ENCODE results near the gene SIT1. TPM values are rescaled to one million over a fixed set of nuclear protein-coding genes. Genes with fewer than 3 reads are reported as not detected.

The SIT1 gene, protein sequence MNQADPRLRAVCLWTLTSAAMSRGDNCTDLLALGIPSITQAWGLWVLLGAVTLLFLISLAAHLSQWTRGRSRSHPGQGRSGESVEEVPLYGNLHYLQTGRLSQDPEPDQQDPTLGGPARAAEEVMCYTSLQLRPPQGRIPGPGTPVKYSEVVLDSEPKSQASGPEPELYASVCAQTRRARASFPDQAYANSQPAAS
- not detected in 5 replicates for total RNA-seq (2022; extraction: Qiagen RNA extraction; ENCODE audit: low read depth)

DNA sequence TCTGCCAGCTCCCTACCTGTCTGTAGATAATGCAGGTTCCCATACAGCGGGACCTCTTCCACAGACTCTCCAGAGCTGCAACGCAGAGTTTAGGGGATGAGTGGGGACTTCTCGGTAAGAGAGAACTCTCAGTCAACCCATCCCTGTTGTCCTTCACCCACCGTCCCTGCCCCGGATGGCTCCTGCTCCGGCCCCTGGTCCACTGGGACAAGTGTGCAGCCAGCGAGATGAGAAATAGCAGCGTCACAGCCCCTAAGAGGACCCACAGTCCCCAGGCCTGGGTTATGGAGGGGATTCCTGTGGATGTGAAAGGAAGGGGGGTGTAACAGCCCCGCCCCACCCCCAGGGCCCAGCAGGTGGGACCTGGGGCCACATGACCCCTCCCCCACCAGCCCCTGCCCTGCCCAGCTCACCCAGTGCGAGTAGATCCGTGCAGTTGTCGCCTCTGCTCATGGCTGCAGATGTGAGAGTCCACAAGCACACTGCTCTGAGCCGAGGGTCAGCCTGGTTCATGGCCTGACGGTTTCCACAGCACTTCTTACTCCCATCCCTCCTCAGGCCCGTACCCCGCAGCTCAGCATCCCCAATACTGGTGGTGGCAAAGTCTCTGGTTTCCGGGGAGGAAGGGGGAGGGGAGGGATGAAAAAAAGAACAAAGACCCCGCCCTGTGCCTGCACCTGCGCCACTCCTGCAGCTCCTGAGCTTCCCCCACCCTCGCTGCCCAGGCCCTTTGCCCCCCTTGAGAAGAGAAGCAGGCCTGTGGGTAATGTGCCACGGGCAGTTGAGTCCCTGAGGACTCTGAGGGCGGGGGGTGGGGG is at the start of gene SIT1:
SIT1 (minus strand) TSS at position 591 of the 818 bp plus-strand sequence; CDS start at position 513, 78 bp downstream.

DNA sequence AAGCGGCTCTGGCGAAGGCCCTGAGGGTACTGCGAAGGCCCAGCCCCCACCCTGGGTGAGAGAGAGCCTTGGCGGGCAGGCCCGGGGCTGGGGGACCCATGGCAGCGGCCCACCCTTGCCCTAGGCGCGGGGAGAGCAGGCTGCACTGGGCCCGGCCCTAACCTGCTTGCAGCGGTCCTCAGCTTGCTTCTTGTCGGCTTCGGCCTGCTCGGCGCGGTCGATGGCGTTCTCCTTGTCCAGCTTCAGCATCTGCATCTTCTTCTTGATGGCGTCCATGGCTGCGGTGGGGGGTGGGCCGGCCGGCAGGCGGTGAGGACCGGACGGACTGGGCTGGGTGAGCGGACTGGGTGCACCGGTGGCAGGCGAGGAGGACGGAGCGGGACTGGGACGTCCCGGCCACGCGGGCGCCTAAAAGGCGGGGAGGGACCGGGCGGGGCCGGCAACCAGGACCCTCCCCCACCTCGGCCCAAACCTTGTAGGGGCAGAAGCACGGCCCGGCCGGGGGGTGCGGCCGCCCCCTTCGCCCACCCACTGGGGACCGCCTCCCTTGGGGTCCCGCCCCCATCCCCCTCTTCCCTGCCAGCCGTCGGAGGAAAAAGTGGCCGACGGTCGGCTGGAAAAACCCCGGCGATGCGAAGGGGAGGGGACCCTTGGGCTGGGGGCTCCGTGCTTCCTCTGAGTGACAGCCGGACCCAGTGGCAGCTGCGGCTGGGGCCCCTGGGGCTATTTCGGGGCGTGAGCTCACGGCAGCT is 39.0 kb upstream of the SIT1 start, which contains the start of gene TPM2:
TPM2 (minus strand) TSS at position 384 of the 752 bp plus-strand sequence; CDS start at position 276, 108 bp downstream.

DNA sequence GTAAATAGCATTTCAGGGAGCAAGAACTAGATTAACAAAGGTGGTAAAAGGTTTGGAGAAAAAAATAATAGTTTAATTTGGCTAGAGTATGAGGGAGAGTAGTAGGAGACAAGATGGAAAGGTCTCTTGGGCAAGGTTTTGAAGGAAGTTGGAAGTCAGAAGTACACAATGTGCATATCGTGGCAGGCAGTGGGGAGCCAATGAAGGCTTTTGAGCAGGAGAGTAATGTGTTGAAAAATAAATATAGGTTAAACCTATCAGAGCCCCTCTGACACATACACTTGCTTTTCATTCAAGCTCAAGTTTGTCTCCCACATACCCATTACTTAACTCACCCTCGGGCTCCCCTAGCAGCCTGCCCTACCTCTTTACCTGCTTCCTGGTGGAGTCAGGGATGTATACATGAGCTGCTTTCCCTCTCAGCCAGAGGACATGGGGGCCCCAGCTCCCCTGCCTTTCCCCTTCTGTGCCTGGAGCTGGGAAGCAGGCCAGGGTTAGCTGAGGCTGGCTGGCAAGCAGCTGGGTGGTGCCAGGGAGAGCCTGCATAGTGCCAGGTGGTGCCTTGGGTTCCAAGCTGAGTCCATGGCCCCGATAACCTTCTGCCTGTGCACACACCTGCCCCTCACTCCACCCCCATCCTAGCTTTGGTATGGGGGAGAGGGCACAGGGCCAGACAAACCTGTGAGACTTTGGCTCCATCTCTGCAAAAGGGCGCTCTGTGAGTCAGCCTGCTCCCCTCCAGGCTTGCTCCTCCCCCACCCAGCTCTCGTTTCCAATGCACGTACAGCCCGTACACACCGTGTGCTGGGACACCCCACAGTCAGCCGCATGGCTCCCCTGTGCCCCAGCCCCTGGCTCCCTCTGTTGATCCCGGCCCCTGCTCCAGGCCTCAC is 22.6 kb upstream of the SIT1 start, which contains the start of gene CA9:
CA9 (plus strand) TSS at position 797 of the 893 bp plus-strand sequence; CDS start at position 829, 32 bp downstream.

DNA sequence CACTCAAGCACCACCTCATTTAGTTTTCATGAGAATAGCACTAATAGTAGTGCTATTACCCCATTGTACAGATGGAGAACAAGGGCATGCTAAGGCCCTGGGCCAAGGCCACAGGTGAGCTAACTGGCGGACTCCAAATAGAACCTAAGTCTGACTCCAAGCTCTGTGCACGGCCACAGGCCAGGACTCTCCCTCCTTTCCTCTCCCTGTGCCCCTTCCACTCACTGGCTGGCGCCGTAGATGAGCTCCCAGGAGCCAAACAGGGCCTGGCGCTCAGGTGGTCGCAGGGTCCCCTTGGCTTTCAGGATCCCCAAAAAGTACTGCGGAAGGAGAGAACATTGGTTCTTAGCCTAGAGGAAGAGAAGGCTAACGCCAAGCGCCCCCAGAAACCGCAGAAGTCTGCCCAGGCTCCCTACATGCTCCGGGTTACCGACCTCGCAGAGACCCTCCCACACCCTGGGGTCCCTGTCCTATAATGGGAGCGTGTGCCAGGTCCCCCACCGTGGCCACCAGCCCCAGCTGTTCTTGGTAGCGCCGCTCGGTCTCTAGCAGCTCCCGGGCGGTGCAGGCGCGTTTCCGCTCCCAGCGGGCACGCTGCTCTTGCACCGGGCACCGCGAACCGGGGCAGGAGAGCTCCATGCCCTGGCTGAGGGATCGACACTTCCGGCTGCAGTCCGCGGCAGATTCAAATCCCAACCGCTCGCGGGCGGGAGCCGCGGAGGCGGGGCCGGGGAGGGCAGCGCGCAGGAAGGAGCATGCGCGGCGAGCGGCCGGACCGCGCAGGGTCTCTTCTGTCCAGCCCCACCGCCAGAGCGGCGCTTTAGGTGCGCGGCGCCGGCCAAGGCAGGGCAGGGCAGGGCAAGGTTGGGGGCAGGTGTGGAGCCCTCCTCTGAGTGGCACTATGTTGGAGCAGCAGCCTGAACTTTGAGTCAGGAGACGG is 14.1 kb upstream of the SIT1 start, which contains the start of gene ARHGEF39:
ARHGEF39 (minus strand) TSS at position 665 of the 940 bp plus-strand sequence; CDS start at position 639, 26 bp downstream.

DNA sequence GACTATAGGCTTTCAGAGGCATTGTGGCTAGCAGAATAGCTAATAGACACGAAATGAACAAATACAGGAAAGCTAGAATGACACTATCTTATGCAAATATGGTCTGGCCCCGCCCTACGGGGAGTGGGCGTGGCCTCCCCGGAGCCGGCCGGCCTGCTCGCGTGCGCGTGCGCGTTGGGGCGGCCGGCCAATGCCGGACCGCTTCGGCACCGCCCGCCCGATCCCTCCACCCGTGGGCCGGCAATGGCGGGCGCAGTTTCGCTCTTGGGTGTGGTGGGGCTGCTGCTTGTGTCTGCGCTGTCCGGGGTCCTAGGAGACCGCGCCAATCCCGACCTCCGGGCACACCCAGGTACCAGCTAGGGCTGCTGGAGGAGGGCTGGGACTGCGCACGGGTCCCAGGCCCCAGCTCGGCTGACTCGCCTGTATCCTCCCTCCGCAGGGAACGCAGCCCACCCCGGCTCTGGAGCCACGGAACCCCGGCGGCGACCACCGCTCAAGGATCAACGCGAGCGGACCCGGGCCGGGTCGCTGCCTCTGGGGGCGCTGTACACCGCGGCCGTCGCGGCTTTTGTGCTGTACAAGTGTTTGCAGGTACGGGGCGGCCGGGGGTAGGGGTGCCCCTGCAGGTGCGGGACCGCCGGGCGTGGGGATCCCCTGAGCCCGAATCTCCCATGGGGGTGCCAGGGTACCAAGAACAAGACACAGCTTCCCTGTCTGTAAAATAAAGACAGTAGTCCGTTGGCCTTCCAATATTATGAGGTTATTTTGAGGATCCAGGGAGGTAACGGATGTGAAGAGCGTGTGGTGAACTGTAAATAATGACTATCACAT is 7.6 kb upstream of the SIT1 start, which contains the start of gene CCDC107:
CCDC107 (plus strand) TSS at position 156 of the 831 bp plus-strand sequence; CDS start at position 244, 88 bp downstream.

DNA sequence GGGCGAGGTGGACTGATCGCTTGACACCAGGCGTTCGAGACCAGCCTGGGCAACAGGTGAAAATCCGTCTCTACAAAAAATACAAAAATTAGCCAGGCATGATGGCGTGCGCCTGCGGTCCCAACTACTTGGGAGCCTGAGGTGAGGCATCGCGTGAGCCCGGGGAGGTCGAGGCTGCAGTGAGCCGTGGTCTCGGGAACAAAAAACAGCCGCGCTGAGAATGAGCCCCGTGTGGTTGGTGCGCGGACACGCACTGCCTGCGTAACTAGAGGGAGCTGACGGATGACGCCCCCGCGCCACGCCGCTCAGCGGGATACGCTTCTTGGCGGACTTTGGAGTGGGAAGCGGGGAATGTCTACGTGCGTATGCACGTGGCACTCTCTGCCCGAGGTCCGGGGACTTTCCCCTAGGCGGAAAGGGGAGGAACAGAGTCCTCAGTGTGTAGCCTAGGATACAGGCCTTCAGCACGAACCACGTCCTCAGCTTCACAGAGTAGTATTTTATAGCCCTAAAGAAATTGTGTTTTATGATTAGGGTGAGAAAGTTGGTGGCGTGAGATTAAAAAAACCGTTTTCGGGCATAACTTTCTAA is 6.9 kb upstream of the SIT1 start, which contains the start of gene RMRP:
RMRP (minus strand) TSS at position 474 of the 591 bp plus-strand sequence.

DNA sequence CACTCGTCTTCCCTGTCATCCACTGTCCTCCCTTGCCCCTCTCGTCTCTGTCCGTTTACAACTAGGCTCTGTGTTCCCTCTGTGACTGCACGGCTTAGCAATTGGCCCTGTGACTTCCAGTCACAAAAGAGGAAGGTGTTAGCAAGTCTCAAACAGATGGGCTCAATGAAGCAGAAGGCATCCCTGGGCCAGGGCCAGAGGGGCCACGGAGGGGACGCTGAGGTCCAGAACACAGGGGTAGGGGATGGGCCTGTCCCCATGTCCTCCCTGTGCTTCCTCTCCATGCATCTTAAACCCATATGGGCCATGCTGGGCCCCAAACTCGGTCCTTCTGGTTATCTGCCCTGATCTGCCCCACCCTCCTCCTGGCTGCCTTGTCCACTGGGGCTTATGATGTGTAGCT is 32.4 kb downstream of the SIT1 start, which contains the start of gene CD72:
CD72 (minus strand) TSS at position 89 of the 403 bp plus-strand sequence. CDS start 110 bp downstream, outside the sequence.

DNA sequence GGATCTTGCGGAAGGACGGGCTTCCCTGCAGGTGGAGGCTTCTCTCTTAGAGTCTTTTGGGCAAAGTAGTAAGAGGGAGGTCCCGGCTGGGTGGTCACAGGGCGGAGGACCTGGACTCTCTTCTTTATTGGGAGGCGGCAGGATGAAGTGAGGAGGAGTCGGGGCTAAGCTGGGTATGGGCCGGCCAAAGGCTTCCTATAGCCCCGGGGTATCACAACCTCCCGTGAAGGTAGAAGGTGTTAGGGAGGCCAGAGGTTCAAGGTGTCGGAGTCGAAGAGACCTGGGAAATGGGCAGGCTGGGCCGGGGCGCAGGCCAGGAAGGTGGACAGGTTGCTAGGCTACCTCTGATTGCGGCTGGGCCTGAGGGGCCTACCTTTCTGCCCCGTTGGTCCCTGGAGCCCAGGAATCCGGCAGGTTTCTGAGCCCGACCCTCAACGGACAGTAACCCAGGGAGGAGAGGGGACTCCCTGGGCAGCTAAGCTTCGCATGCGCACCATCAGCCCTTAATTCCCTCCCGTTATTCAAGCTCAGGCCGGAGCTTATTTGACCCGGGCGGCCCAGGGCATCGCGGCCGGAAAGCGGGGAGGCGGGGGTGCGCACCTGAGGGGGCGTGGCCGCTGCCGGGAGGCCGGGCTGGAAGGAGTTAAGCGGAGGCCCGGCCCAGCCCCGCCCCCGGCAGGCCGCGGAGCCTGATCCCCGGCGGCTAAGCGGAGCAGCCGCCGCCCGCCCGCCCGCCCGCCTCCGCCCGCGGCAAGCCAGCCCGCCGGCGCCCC is 46.0 kb downstream of the SIT1 start, which contains the start of gene TESK1:
TESK1 (plus strand) TSS at position 685 of the 773 bp plus-strand sequence. CDS start 358 bp downstream, outside the sequence.

Other genes with a start within 250 kb of the SIT1 start
- gene RUSC2, start 160.8 kb downstream of the SIT1 start, total RNA-seq (2022; extraction: Qiagen RNA extraction; ENCODE audit: low read depth) = 25.2 to 32.1 TPM (median 30.5 TPM) in 5 replicates
- 24.2 to 28.8 TPM (median 27.4 TPM) in 5 replicates for gene TESK1, start 45.7 kb downstream of the SIT1 start, total RNA-seq (2022; extraction: Qiagen RNA extraction; ENCODE audit: low read depth)
- 0.06 to 0.31 TPM (median 0.14 TPM) in 4 of 5 replicates, not detected in the other for gene CD72, start 32.5 kb downstream of the SIT1 start, total RNA-seq (2022; extraction: Qiagen RNA extraction; ENCODE audit: low read depth)
- gene RMRP, start 7.1 kb upstream of the SIT1 start, total RNA-seq (2022; extraction: Qiagen RNA extraction; ENCODE audit: low read depth) = 7.1 to 29.0 TPM in 2 of 5 replicates, not detected in the others
- 24.0 to 31.8 TPM (median 31.0 TPM) in 5 replicates for gene CCDC107, start 7.4 kb upstream of the SIT1 start, total RNA-seq (2022; extraction: Qiagen RNA extraction; ENCODE audit: low read depth)
- gene ARHGEF39, start 14.3 kb upstream of the SIT1 start, total RNA-seq (2022; extraction: Qiagen RNA extraction; ENCODE audit: low read depth) = 12.4 to 18.1 TPM (median 16.3 TPM) in 5 replicates
- 5.0 to 9.7 TPM (median 6.3 TPM) in 5 replicates for gene CA9, start 23.0 kb upstream of the SIT1 start, total RNA-seq (2022; extraction: Qiagen RNA extraction; ENCODE audit: low read depth)
- 629 to 695 TPM (median 677 TPM) in 5 replicates for gene TPM2, start 39.0 kb upstream of the SIT1 start, total RNA-seq (2022; extraction: Qiagen RNA extraction; ENCODE audit: low read depth)
- gene TLN1, start 81.3 kb upstream of the SIT1 start, total RNA-seq (2022; extraction: Qiagen RNA extraction; ENCODE audit: low read depth) = 117 to 128 TPM (median 120 TPM) in 5 replicates
- gene CREB3, start 81.7 kb upstream of the SIT1 start, total RNA-seq (2022; extraction: Qiagen RNA extraction; ENCODE audit: low read depth) = 55.4 to 63.4 TPM (median 58.6 TPM) in 5 replicates
- 27.0 to 37.9 TPM (median 37.4 TPM) in 5 replicates for gene GBA2, start 98.3 kb upstream of the SIT1 start, total RNA-seq (2022; extraction: Qiagen RNA extraction; ENCODE audit: low read depth)
- 12.0 to 17.1 TPM (median 15.7 TPM) in 5 replicates for gene RGP1, start 98.4 kb upstream of the SIT1 start, total RNA-seq (2022; extraction: Qiagen RNA extraction; ENCODE audit: low read depth)
- gene MSMP, start 103.3 kb upstream of the SIT1 start, total RNA-seq (2022; extraction: Qiagen RNA extraction; ENCODE audit: low read depth) = 0.32 TPM in 1 of 5 replicates, not detected in the others
- 4.7 to 7.4 TPM (median 5.5 TPM) in 5 replicates for gene NPR2, start 140.7 kb upstream of the SIT1 start, total RNA-seq (2022; extraction: Qiagen RNA extraction; ENCODE audit: low read depth)
- gene SPAG8, start 161.3 kb upstream of the SIT1 start, total RNA-seq (2022; extraction: Qiagen RNA extraction; ENCODE audit: low read depth) = 0.35 to 0.76 TPM (median 0.64 TPM) in 5 replicates
- 71.0 to 115 TPM (median 94.9 TPM) in 5 replicates for gene HINT2, start 164.1 kb upstream of the SIT1 start, total RNA-seq (2022; extraction: Qiagen RNA extraction; ENCODE audit: low read depth)
- not detected in 5 replicates for gene FAM221B, start 177.8 kb upstream of the SIT1 start, total RNA-seq (2022; extraction: Qiagen RNA extraction; ENCODE audit: low read depth)
- 2.0 to 4.0 TPM (median 3.0 TPM) in 5 replicates for gene TMEM8B, start 178.3 kb upstream of the SIT1 start, total RNA-seq (2022; extraction: Qiagen RNA extraction; ENCODE audit: low read depth)
- gene OR13J1, start 219.5 kb upstream of the SIT1 start, total RNA-seq (2022; extraction: Qiagen RNA extraction; ENCODE audit: low read depth) = not detected in 5 replicates

Measured in A549 treated with GW870086 at 1 μM for 4 hours (cell line).